GM21360 (cell line): Measurements from ENCODE around the gene RELN.

Experiments
- ATAC-seq: cut with Tn5 transposase; IDR thresholded peaks from one replicate; pipeline ENCODE4 v1.9.1; 2021; ENCODE audit warnings: mild to moderate bottlenecking, moderate library complexity; ENCODE audit not compliant: unreplicated experiment

The RELN gene

GRCh38 chr7:103731169-103731568 is 258.3 kb downstream of the RELN start:
- no peak for ATAC-seq

GRCh38 chr7:103729026-103729425 is 260.4 kb downstream of the RELN start:
- ATAC-seq = no peak

GRCh38 chr7:103727982-103728610 is 261.4 kb downstream of the RELN start:
- ATAC-seq = no peak

GRCh38 chr7:103719070-103719469 is 270.4 kb downstream of the RELN start:
- ATAC-seq = no peak

- no peak for ATAC-seq
Observed at GRCh38 chr7:103718482-103719061, 270.9 kb downstream of the RELN start.

GRCh38 chr7:103717574-103717973 is 271.9 kb downstream of the RELN start:
- ATAC-seq = no peak

- no peak for ATAC-seq
Observed at GRCh38 chr7:103715376-103716120, 273.9 kb downstream of the RELN start.

GRCh38 chr7:103714376-103714927 is 275.0 kb downstream of the RELN start:
- ATAC-seq = no peak

- no peak for ATAC-seq
Observed at GRCh38 chr7:103712991-103713778, 276.3 kb downstream of the RELN start.

- no peak for ATAC-seq
Observed at GRCh38 chr7:103711413-103711812, 278.0 kb downstream of the RELN start.

GRCh38 chr7:103710247-103710646 is 279.2 kb downstream of the RELN start:
- ATAC-seq = no peak

- ATAC-seq = no peak
Observed at GRCh38 chr7:103706805-103707204, 282.7 kb downstream of the RELN start.

GRCh38 chr7:103705542-103705941 is 283.9 kb downstream of the RELN start:
- ATAC-seq = no peak

GRCh38 chr7:103704701-103705100 is 284.8 kb downstream of the RELN start:
- ATAC-seq = no peak

- no peak for ATAC-seq
Observed at GRCh38 chr7:103702982-103703381, 286.5 kb downstream of the RELN start.

- no peak for ATAC-seq
Observed at GRCh38 chr7:103702454-103702853, 287.0 kb downstream of the RELN start.

- no peak for ATAC-seq
Observed at GRCh38 chr7:103699032-103699431, 290.4 kb downstream of the RELN start.

- no peak for ATAC-seq
Observed at GRCh38 chr7:103698064-103698463, 291.4 kb downstream of the RELN start.

- ATAC-seq = no peak
Observed at GRCh38 chr7:103695521-103695920, 293.9 kb downstream of the RELN start.

GRCh38 chr7:103694304-103694703 is 295.2 kb downstream of the RELN start:
- ATAC-seq = no peak

GRCh38 chr7:103691291-103691690 is 298.2 kb downstream of the RELN start:
- ATAC-seq = no peak
